SIG-M5 (cell line): ENCODE results near the gene PIGB.
"Not testable (repeated sequence)": the region's sequence is repeated elsewhere in the genome, so short reads cannot be mapped to it uniquely, and the experiment has no call there.

Source experiments
- DNase-seq: peaks from one replicate; lab custom pipeline; 2025; lab: John Stamatoyannopoulos, UW

PIGB gene

DNA sequence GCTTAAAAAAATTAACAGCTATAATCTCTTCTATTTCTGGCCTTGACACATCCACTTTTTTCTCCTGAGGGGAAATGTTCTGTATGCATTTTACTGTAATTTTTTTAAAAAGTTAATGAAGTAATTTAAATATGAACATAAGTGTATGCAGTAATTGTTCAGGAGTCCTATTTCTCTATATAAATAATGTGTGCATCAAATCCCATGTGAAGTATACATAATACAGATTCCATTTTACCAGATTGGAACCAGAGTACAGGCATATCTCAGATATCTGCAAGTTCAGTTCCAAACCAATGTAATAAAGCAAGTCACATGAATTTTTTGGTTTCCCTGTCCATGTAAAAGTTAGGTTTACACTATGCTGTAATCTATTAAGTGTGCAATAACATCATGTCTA is 62.6 kb downstream of the PIGB start:
- DNase-seq = no peak

DNA sequence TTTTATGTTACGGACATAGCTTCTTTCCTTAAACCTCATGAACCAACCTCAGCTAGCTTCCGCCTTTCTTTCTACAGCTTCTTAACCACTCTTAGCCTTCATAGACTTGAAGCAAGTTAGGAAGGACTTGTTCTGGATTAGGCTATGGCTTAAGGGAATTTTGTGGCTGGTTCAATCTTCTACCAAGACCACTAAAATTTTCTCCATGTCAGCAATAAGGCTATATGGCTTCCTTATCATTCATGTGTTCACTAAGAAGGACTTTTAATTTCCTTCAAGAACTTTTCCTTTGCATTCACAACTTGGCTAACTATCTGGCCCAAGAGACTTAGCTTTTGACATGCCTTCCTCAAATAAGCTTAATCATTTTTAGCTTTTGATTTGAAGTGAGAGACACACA is 64.7 kb downstream of the PIGB start:
- DNase-seq = no peak

DNA sequence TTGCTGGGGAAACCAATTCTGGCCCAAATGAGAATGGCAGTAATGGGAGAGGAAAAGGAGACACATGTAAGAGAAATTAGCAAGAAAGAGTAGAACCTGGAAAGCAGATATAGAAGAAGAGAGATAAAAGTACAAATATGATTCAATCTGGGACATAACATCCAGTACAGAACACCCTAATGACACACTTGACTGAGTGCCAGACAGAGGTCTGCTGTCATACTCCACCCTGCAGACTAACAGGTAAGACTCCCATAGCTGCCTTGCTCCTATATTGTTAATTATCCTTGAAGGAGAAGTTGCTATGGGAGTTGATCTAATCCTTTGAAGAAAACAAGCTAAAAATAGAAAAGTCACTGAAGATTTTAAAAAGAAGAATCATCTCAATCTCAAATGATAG is 68.0 kb downstream of the PIGB start:
- DNase-seq = no peak

DNA sequence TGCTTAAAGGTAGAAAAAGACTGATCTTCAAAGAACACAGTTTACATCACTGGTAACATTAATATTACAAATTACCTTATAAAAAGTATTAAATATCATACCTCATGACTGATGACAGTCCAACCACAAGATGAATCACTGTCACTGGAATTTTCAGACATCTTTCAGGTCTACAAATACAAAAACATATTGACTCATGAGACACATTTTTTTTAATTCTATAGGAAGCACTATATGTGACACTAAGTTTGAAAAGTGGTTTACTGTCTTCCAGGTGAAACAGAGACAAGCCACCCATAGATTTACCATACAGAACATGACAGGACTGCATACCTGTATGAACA is 70.2 kb downstream of the PIGB start:
- DNase-seq = no peak

DNA sequence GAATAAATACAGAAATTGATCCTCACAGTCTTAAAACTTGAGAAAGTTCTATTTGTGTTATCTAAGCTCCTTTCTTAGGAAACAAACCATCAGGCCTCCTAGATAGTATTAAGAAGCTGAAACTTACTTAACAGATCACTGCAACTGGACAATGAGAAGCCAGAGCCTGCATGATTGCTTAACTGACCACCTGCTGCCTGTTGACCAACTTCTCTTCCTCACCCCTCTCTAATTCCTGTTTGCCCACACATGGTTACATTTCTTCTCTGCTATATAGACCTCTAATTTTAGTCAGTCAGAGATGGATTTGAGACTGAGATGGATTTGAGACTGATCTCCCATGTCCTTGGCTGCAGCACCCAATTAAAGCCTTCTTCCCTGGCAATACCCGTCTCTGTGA is 75.7 kb downstream of the PIGB start:
- no peak for DNase-seq

DNA sequence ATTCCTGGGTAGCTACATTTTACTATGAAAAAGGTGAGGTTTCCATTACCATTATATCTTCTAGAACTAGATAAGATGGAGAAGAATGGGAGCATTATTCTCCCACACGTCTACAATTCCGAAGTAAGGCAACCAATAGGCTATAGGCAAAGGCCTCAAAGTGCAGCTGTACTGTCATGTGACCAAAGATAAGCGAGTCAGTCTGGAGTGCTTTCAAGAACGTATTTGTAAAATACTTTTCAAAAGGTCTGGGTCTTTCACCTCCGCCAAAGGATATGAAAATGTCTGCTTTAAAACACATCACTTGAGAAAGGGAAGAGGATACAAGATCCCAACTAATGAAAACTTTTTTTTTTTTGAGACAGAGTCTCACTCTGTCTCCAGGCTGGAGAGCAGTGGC is 79.2 kb downstream of the PIGB start:
- no peak for DNase-seq

DNA sequence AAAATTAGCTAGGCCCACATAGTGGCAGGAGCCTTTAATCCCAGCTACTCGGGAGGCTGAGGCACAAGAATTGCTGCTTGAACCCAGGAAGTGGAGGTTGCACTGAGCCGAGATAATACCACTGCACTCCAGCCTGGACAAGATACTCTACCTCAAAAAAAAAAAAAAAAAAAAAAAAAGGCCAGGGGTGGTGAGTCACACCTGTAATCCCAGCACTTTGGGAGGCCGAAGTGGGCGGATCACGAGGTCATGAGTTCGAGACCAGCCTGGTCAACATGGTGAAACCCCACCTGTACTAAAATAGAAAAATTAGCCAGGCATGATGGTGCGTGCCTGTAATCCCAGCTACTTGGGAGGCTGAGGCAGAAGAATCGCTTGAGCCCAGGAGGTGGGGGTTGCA is 81.0 kb downstream of the PIGB start:
- not testable (repeated sequence) for DNase-seq

DNA sequence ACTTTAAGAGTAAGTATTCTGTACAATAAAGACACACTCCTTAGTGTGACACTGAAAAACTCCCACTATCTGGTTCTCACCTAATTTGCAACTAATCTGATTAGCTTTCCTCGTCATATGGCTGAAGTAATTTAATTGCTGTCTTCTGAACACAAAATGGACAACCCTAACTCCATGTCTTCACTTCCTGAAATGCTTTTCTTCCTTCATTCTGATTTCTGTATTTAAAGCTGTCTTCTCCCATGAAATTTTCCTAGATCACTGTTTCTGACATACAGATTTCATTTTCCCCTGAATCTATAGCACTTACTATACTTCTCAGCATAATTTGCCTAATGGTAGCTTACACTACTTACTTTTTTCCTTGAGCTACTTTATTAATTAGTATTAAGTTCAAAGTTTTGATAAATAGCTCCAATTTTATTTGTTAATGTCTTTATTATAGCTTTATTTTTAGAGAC is 82.8 kb downstream of the PIGB start:
- no peak for DNase-seq

DNA sequence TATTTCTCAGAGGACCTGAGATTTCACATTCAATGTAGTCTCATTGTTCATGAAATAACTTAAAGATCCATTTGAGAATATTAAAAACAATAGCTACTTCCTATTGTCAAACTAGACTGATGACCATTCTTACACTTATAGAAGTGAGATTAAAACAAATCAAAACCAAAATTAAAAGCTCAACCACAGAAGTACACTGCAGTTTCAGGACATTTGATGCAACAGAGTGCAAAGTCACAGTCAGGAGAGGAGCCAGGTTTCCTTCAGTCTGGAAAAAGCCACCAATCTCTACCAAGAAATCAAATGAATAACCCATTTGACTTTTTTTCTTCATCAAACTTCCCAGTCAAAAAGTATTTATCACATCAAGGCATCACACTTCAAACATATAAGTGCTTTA is 83.7 kb downstream of the PIGB start:
- DNase-seq = no peak

DNA sequence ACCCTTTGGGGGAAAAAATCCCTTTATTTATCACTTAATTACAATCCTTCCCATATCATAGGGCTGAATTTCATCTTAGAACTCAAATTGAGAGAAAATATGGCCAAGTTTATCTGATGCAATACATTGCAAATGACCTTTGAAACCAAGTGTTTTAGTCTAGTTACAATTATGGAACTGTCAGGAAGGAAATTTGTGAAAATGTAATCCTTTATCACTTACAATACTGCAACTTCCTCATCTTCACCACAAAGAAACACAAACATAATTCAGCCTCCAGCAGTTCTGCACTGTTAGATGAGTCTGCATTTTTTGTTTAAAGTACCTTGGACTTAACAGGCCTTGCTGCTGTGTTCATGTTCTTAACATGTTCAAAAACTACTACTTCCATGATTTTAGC is 84.5 kb downstream of the PIGB start:
- DNase-seq = peak; percentile 75
